GM23338 (cell line): ENCODE measurements around the gene IL17REL.

Experiments
- EZH2 ChIP-seq: fragments of 200-600 bp; sonication (generic); IDR thresholded peaks from one replicate; pipeline ENCODE4 v1.8.0; 2017; ENCODE audit warnings: antibody characterized with exemption, mild to moderate bottlenecking, low read depth; ENCODE audit not compliant: unreplicated experiment
- EZH2phosphoT487 ChIP-seq: fragments of 200-600 bp; sonication (generic); IDR thresholded peaks from one replicate; pipeline ENCODE4 v1.8.1; 2018; ENCODE audit warnings: antibody characterized with exemption; ENCODE audit not compliant: unreplicated experiment
- TF ChIP-seq, protein P1 (sequence below), 2 experiments: fragments of 200-600 bp in 1 of 2; sonication (generic) in 1 of 2; conservative IDR thresholded peaks; 2 replicates each; pipeline versions ENCODE4 v1.5.1 to v1.6.1; 2016 to 2017; ENCODE audit warnings: antibody characterized with exemption in 2 of 2, low read depth in 2 of 2, mild to moderate bottlenecking in 2 of 2, moderate library complexity in 1 of 2
- TF ChIP-seq, protein P2 (sequence below): IDR thresholded peaks from 2 replicates; pipeline ENCODE4 v1.6.1; 2016; ENCODE audit warnings: antibody characterized with exemption

DNA sequence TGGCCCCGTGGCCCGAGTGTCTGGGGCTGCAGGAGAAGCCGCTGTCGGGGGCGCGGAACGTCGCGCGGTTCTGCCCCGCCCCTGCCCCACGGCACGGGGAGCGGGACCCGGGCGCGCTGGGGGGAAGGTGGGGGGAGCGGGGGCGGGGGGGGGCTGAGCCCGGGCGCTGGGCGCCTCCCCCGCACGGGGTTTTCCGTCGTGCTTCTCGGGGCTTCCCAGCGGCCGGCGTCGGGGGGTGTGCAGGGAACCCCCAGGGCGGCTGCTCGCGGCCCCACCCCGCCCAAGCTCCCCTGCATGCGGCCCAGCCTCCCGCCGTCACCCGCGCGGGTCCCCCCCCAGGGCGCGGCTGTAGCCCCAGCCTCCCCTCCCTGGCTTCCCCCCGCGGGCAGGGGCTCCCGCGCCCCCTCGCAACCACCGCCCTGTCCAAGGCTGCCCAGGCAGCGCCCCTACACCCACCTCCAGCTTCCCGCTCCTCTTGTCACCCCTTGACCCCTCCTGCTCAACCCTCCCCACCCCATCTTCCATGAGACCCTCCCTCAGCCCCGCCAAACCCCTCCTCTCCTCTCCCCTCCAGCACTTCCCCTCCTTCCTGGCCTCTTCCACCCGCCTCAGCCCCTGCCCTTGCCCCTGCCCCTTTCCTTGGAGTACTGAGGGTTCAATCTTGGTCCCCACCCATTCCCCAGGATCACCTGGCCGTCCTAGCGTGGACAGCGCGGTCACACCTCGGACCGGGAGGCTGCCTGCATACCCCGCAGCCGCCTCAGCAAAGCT, 1.7 kb downstream of the IL17REL start:
- peak; percentile 68 for TF ChIP-seq EZH2
- TF ChIP-seq, protein P1, sequence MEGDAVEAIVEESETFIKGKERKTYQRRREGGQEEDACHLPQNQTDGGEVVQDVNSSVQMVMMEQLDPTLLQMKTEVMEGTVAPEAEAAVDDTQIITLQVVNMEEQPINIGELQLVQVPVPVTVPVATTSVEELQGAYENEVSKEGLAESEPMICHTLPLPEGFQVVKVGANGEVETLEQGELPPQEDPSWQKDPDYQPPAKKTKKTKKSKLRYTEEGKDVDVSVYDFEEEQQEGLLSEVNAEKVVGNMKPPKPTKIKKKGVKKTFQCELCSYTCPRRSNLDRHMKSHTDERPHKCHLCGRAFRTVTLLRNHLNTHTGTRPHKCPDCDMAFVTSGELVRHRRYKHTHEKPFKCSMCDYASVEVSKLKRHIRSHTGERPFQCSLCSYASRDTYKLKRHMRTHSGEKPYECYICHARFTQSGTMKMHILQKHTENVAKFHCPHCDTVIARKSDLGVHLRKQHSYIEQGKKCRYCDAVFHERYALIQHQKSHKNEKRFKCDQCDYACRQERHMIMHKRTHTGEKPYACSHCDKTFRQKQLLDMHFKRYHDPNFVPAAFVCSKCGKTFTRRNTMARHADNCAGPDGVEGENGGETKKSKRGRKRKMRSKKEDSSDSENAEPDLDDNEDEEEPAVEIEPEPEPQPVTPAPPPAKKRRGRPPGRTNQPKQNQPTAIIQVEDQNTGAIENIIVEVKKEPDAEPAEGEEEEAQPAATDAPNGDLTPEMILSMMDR (conservative IDR thresholded peaks at IDR 0.05; ENCODE audit: low read depth in 2 of 2) = no peak
- TF ChIP-seq, protein P2, sequence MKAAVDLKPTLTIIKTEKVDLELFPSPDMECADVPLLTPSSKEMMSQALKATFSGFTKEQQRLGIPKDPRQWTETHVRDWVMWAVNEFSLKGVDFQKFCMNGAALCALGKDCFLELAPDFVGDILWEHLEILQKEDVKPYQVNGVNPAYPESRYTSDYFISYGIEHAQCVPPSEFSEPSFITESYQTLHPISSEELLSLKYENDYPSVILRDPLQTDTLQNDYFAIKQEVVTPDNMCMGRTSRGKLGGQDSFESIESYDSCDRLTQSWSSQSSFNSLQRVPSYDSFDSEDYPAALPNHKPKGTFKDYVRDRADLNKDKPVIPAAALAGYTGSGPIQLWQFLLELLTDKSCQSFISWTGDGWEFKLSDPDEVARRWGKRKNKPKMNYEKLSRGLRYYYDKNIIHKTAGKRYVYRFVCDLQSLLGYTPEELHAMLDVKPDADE = no peak
- TF ChIP-seq EZH2phosphoT487 = no peak
